Measurements from ENCODE around the gene TSPO. TPM values are rescaled to one million over a fixed set of nuclear protein-coding genes. Genes with fewer than 3 reads are reported as not detected.

TSPO gene
- total RNA-seq: 253 and 427 TPM in 2 replicates

DNA sequence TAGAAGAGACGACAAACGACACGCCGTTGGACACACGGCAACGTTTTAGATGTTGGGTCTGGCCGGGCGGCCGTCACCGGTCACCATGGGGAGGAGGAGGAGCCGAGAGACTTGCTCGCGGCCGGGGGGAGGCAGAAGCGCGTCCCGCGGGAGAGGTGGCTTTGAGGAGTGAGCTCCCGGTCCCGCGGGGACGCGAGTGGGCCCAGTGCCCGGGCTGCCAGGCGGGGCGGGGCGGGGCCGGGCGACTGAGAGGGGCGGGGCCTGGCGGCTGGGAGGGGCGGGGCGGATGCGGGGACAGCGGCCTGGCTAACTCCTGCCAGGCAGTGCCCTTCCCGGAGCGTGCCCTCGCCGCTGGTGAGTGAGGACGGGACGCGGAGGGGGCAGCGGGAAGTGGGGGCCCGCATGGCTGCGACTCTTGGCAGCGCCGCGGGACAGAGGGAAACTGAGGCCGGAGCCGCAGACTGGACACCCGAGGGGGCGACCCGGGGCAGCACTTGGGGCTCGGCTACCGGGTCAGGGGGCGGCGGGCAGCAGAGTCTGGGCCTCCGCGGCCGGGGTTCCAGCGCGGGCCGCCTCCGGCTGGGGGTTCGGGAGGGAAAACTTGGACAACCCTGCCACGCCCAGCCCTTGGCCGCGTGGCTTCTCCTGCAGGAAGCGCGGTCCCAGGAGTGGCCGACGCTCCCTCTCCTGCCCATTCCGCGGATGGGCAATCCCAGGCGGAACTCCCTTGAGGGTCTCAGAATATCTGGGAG lies at the start of gene TSPO:
Gene TSPO (plus strand): TSS at position 309 of the 752 bp plus-strand sequence. CDS start 7,680 bp downstream, outside the sequence.

DNA sequence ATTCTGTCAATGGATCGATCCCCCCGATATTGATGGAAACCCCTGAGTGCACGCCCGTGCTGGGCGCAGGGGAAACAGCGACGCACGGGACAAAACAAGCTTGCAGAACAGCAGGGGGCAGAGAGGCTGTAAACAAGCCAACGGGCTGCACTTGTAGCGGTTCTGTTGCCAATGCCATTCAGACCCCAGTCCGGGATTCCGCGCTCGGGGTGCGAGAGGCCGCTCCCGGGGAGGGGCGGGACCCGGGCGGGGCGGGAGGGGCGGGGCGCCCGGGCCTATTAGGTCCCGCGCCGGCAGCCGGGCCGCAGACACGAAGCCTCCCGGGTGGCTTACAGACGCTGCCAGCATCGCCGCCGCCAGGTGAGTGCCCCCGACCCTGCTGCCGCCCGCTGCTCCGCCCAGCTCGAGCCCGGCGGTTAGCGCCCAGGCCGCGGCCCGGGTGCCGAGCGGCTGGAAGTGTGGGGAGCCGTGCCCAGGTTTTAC lies 40.9 kb upstream of the TSPO start, which contains the start of gene BIK:
Gene BIK (plus strand): TSS at position 307 of the 483 bp plus-strand sequence. CDS start 13,273 bp downstream, outside the sequence.

DNA sequence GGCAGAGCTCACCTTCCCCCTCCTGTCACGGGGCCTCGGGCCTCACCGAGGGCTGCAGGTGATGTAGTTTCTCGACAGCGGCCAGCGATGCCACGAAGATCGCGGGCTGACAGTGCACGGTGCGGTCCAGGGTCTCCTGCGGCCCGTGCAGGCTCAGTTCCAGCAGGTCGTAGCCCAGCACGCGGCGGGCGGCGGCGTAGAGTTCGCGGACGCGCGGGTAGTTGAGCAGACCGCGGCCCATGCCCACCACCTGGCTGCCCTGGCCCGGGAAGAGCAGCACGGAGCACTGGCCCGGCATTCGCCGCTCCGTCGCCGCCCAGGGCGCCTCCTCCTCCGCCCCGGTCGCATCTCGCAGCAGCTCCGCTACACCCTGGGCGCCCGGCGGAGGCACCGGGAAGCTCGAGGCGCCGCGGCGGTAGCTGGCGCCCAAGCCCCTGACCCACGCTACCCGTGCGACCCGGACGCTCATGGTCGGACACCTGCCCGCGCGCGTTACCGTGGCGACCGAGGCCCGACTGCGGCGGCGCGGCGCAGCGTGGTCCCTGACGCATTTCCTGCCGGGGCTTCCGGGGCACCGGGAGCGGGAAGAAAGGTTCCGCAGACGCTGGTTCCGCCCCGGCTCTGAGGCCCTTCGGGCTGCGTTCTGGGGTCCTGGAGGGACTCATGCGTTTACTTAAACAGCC lies 8.3 kb upstream of the TSPO start, which contains the start of gene MCAT:
Gene MCAT (minus strand): TSS at position 519 of the 683 bp plus-strand sequence. CDS start 50 bp downstream, at position 469.

DNA sequence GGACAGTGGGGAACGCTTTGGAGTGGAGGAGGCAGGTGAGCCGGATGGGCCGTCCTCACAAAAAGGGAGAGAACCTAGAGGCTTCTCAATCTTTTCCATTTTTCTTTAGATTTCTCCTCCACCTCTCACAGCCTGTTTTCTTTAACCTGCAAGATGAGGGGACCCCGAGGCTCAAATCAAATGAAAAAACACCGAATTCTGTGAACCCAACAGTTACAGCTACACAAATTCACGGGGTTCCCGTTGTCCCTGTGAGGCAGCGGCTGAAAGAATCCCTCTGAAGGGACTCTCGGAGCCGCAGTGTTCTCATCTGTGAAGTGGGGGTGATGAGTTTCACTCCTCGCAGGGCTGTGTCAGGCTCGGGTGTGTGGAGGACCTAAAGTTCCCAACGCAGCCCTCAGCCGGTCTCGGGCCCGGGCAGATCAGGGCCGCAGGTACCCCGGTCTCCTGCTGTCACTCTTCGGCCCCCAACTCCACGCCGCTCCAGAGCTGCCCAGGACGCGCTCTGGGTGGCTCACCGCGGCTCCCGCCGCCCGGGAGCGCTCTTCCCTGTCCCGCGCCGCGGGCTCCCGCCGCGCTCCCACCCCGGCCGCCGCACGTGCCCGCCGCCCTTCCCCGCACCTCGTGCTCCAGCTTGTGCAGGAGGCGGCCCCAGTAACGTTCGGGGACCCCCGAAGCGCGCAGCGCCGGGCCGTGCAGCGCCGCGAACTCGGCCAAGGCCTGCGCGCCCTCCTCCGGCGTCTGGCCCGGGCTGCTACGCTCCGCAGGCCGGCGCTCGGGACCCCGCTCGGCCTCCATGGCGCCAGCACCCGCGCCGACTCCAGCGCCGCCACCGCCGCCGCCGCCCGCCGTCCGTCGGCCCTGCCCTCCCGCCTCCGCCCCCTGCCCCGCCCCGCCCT lies 35.2 kb downstream of the TSPO start, which contains the start of gene TTLL12:
Gene TTLL12 (minus strand): TSS at position 863 of the 899 bp plus-strand sequence. CDS start 65 bp downstream, at position 798.

Other genes with a start within 250 kb of the TSPO start
- gene PACSIN2, start 136.4 kb upstream of the TSPO start, total RNA-seq: 54.4 and 60.3 TPM in 2 replicates
- gene TTLL1, start 62.2 kb upstream of the TSPO start, total RNA-seq: 5.8 and 9.6 TPM in 2 replicates
- not detected in 2 replicates for gene BIK, start 40.8 kb upstream of the TSPO start, total RNA-seq
- gene MCAT, start 8.2 kb upstream of the TSPO start, total RNA-seq: 15.2 and 16.3 TPM in 2 replicates
- gene TTLL12, start 35.6 kb downstream of the TSPO start, total RNA-seq: 28.6 and 31.1 TPM in 2 replicates
- not detected in 2 replicates for gene SCUBE1, start 191.8 kb downstream of the TSPO start, total RNA-seq

All from uterine smooth muscle cell (primary cell).